CD14-positive monocyte (primary cell): ENCODE data around the gene UNC5C. TPM values are rescaled to one million over a fixed set of nuclear protein-coding genes. Genes with fewer than 3 reads are reported as not detected.

ENCODE experiments used
- DNase-seq, 3 donors: peaks; one replicate each; pipeline ENCODE4 v3.0.0-alpha.2; 2011 to 2022
- H2AFZ ChIP-seq: 2 replicates; pipeline ENCODE4 v1.6.0; 2012; ENCODE audit warnings: mild to moderate bottlenecking, low read depth, low read length, inconsistent platforms; ENCODE audit not compliant: insufficient read depth, poor library complexity, severe bottlenecking
- H3K27ac ChIP-seq, 2 donors: 1 replicate in 1 of 2; 2 replicates in 1 of 2; pipeline ENCODE4 v1.5.1; 2012 to 2013; ENCODE audit warnings: low read length in 2 of 2, control low read depth in 1 of 2, inconsistent platforms in 1 of 2, low read depth in 1 of 2, mild to moderate bottlenecking in 1 of 2
- H3K27me3 ChIP-seq, 2 donors: one replicate each; pipeline versions ENCODE4 v1.6.0 to v1.6.1; 2011 to 2013; ENCODE audit warnings: low read length in 2 of 2; ENCODE audit not compliant: control insufficient read depth in 2 of 2, insufficient read depth in 2 of 2
- H3K36me3 ChIP-seq, 2 donors: replicated peaks in 1 of 2; 1 replicate in 1 of 2; 2 replicates in 1 of 2; pipeline versions ENCODE4 v1.5.1 to v1.6.1; 2012 to 2013; ENCODE audit warnings: low read length in 2 of 2, control low read depth in 1 of 2, inconsistent platforms in 1 of 2, mild to moderate bottlenecking in 1 of 2; ENCODE audit not compliant: insufficient read depth in 2 of 2, control insufficient read depth in 1 of 2
- H3K4me1 ChIP-seq, 2 donors: 1 replicate in 1 of 2; 2 replicates in 1 of 2; pipeline versions ENCODE4 v1.5.1 to v1.6.1; 2012 to 2013; ENCODE audit warnings: low read length in 2 of 2, control low read depth in 1 of 2, inconsistent platforms in 1 of 2, mild to moderate bottlenecking in 1 of 2, moderate library complexity in 1 of 2; ENCODE audit not compliant: insufficient read depth in 2 of 2, control insufficient read depth in 1 of 2
- H3K4me2 ChIP-seq: replicated peaks from 2 replicates; pipeline ENCODE3; 2012; ENCODE audit warnings: low read length, moderate library complexity, mild to moderate bottlenecking; ENCODE audit not compliant: poor library complexity, severe bottlenecking; ENCODE audit errors: extremely low read depth
- H3K4me3 ChIP-seq, 3 experiments: fragments of 200-600 bp in 1 of 3; sonication (generic) in 1 of 3; replicated peaks in 1 of 3; 1 replicate in 2 of 3; 2 replicates in 1 of 3; pipeline ENCODE4 v1.5.1; 2011 to 2013; ENCODE audit warnings: low read length in 3 of 3, mild to moderate bottlenecking in 3 of 3, control low read depth in 2 of 3, low read depth in 2 of 3, inconsistent platforms in 1 of 3, moderate library complexity in 1 of 3
- H3K79me2 ChIP-seq: 2 replicates; pipeline ENCODE4 v1.6.0; 2012; ENCODE audit warnings: mild to moderate bottlenecking, control low read depth, inconsistent platforms, low read length, moderate library complexity; ENCODE audit not compliant: insufficient read depth
- H3K9ac ChIP-seq: 2 replicates; pipeline ENCODE4 v1.6.0; 2017; ENCODE audit warnings: low read length, mild to moderate bottlenecking; ENCODE audit not compliant: insufficient read depth, poor library complexity, severe bottlenecking
- H3K9me3 ChIP-seq, 2 donors: replicated peaks in 1 of 2; 1 replicate in 1 of 2; 2 replicates in 1 of 2; pipeline versions ENCODE4 v1.5.1 to v1.6.1; 2012 to 2013; ENCODE audit warnings: low read length in 2 of 2, control low read depth in 1 of 2; ENCODE audit not compliant: control insufficient read depth in 1 of 2, insufficient read depth in 1 of 2
- H4K20me1 ChIP-seq: 2 replicates; pipeline ENCODE4 v1.6.0; 2012; ENCODE audit warnings: mild to moderate bottlenecking, low read length, control low read depth, moderate library complexity; ENCODE audit not compliant: insufficient read depth
- H3K27ac Mint-ChIP-seq, 7 donors: one replicate each; pipeline ENCODE4 v1.8.0; 2020; ENCODE audit warnings: mild to moderate bottlenecking in 7 of 7, mixed read lengths in 7 of 7, moderate library complexity in 6 of 7, inconsistent platforms in 2 of 7
- H3K27me3 Mint-ChIP-seq, 3 donors: one replicate each; pipeline ENCODE4 v1.8.0; 2021 to 2022; ENCODE audit warnings: low read depth in 3 of 3, mild to moderate bottlenecking in 3 of 3, mixed read lengths in 3 of 3, moderate library complexity in 3 of 3, inconsistent platforms in 1 of 3
- H3K36me3 Mint-ChIP-seq, 2 donors: one replicate each; pipeline ENCODE4 v1.8.0; 2020; ENCODE audit warnings: mixed read lengths in 2 of 2, inconsistent platforms in 1 of 2, mild to moderate bottlenecking in 1 of 2
- H3K4me1 Mint-ChIP-seq: one replicate; pipeline ENCODE4 v1.8.0; 2020; ENCODE audit warnings: mild to moderate bottlenecking, mixed read lengths
- H3K4me3 Mint-ChIP-seq, 2 donors: one replicate each; pipeline ENCODE4 v1.8.0; 2020; ENCODE audit warnings: mild to moderate bottlenecking in 2 of 2, mixed read lengths in 2 of 2, moderate library complexity in 1 of 2
- H3K9me3 Mint-ChIP-seq, 7 donors: one replicate each; pipeline ENCODE4 v1.8.0; 2020 to 2022; ENCODE audit warnings: mixed read lengths in 7 of 7, mild to moderate bottlenecking in 6 of 7, moderate library complexity in 6 of 7, inconsistent platforms in 2 of 7
- CTCF ChIP-seq: fragments of 200-600 bp; IDR thresholded peaks from one replicate; pipeline ENCODE4 v1.8.0; 2022; ENCODE audit warnings: antibody characterized with exemption, mild to moderate bottlenecking
- WGBS: methylation state at CpG from one replicate; pipeline ENCODE4 v1.1.5; 2013; ENCODE audit warnings: missing lambda C conversion rate; ENCODE audit not compliant: insufficient coverage; 5-methylcytosine and 5-hydroxymethylcytosine counted together
- intact Hi-C, 2 donors: fragments of 100-400 bp; cut with micrococcal nuclease; formaldehyde crosslinking; loops; one replicate each; pipeline versions ENCODE4 v1.15.0 to v1.15.1; 2023
- polyA plus RNA-seq, 3 donors: library from polyadenylated mRNA; depleted of rRNA in 1 of 3; unstranded in 2 of 3; stranded (reverse) in 1 of 3; fragments of 300-500 nt in 2 of 3; fragments of >200 nt in 1 of 3; fragmentation: Illumina TruSeq in 2 of 3; gene quantifications; 1 replicate in 2 of 3; 2 replicates in 1 of 3; pipeline ENCODE4 v1.2.3, GENCODE V29; 2012 to 2021

Gene UNC5C
- polyA plus RNA-seq, 3 donors: 0.03 TPM; not detected in 2

GRCh38 chr4:95264843-95265242, 283.9 kb downstream of the UNC5C start:
- H3K27ac Mint-ChIP-seq: no peak overlapping the region
- Histone ChIP-seq H3K27me3 (no peaks in the 10 kb centered on the region), H3K4me2 (no peak overlapping the region), H3K36me3 (no peaks in the 10 kb centered on the region), H2AFZ (no peak overlapping the region), H3K9me3 (no peaks in the 10 kb centered on the region), H3K4me3 (no peak overlapping the region), H4K20me1 (no peaks in the 10 kb centered on the region), H3K9ac (no peak overlapping the region), H3K27ac (no peak overlapping the region), H3K79me2 (no peaks in the 10 kb centered on the region), H3K4me1 (no peaks in the 10 kb centered on the region)
- H3K27me3 Mint-ChIP-seq: peaks cover 0 to 2% (median 0%) of the 10 kb centered on the region in 3 donors
- intact Hi-C loops: no loop called here
- H3K36me3 Mint-ChIP-seq: no peaks in the 10 kb centered on the region
- WGBS: 100% methylated on average over 1 of the region's 2 CpGs
- H3K9me3 Mint-ChIP-seq: peaks cover 0 to 12% (median 2%) of the 10 kb centered on the region in 7 donors
- no peaks in the 10 kb centered on the region for H3K4me1 Mint-ChIP-seq
- TF ChIP-seq CTCF: no peak
- no peak overlapping the region for H3K4me3 Mint-ChIP-seq
- no peak for DNase-seq

- peaks cover 0 to 9% (median 2%) of the 10 kb centered on the region in 7 donors for H3K9me3 Mint-ChIP-seq
These were observed 284.8 kb downstream of the UNC5C start for GRCh38 chr4:95263960-95264359.

More at GRCh38 chr4:95263960-95264359, 284.8 kb downstream of the UNC5C start:
- no peaks in the 10 kb centered on the region for H3K4me1 ChIP-seq
- H3K4me2 ChIP-seq: no peak overlapping the region
- H3K27ac ChIP-seq: no peak overlapping the region
- H3K36me3 Mint-ChIP-seq: no peaks in the 10 kb centered on the region
- no peak overlapping the region for H3K4me3 ChIP-seq
- no peaks in the 10 kb centered on the region for H3K36me3 ChIP-seq
- H3K9ac ChIP-seq: no peak overlapping the region
- no peak for DNase-seq
- no peak overlapping the region for H3K4me3 Mint-ChIP-seq
- no peaks in the 10 kb centered on the region for H4K20me1 ChIP-seq
- intact Hi-C loops: no loop called here
- H3K27me3 ChIP-seq: no peaks in the 10 kb centered on the region
- no peaks in the 10 kb centered on the region for H3K79me2 ChIP-seq
- no peak overlapping the region for H3K27ac Mint-ChIP-seq
- no peaks in the 10 kb centered on the region for H3K4me1 Mint-ChIP-seq
- H3K27me3 Mint-ChIP-seq: peaks cover 0 to 2% (median 0%) of the 10 kb centered on the region in 3 donors
- no peaks in the 10 kb centered on the region for H3K9me3 ChIP-seq
- 86% methylated on average over 1 of the region's 1 CpG for WGBS
- no peak overlapping the region for H2AFZ ChIP-seq
- no peak for TF ChIP-seq CTCF
